GM10248 (cell line): ENCODE results near the gene SNCB.

ENCODE experiments used
- CTCF ChIA-PET: fragments of 300-600 bp; sonication (Branson Sonifier 250); formaldehyde crosslinking; extraction: SDS; loops from one replicate; lab custom pipeline; 2021; ENCODE audit warnings: antibody characterized with exemption; lab: Yijun Ruan, JAX
- POLR2A ChIA-PET: fragments of 350-650 bp; sonication (Branson Sonifier 250); formaldehyde crosslinking; extraction: SDS; loops from one replicate; lab custom pipeline; 2020; ENCODE audit warnings: antibody characterized with exemption; lab: Yijun Ruan, JAX
- DNase-seq: peaks from one replicate; pipeline ENCODE4 v3.0.0; 2012; ENCODE audit errors: extremely low spot score
- CTCF ChIP-seq: IDR thresholded peaks from 2 replicates; pipeline ENCODE4 v1.5.1; 2012; ENCODE audit warnings: mild to moderate bottlenecking, low read depth; ENCODE audit errors: extremely low read depth, missing control alignments, control extremely low read depth

Gene SNCB

DNA sequence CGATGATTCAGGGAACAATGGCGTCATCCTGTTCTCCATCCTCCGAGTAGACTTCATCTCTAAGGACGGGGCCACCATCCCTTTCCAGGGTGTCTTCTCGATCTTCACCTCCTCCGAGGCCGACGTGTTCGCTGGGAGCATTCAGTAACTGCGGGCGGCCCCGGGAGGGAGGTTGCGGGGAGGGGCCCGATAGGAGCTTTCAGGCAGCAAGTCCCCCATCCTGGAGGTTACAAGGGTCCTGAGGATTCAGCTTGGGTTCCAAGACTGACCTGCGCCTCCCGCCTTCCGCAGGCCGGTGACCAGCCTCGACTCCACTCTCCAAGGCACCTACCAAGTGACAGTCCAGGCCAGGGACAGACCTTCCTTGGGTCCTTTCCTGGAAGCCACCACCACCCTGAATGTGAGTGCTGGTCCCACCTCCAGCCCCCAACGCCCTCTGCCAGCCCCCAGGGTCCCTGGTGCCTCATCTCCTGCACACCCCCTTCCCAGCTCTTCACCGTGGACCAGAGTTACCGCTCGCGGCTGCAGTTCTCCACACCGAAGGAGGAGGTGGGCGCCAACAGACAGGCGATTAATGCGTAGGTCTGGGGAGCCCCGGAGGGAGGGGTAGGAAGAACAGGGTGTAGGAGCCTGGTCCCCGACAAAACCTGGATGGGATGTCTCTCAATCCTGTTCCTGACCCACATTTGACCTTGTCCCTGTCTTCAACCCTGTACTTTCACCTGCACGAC is 41.1 kb downstream of the SNCB start:
- ChIA-PET CTCF (no interaction called here), POLR2A (no interaction called here)
- DNase-seq: no peak
- TF ChIP-seq CTCF: no peak

DNA sequence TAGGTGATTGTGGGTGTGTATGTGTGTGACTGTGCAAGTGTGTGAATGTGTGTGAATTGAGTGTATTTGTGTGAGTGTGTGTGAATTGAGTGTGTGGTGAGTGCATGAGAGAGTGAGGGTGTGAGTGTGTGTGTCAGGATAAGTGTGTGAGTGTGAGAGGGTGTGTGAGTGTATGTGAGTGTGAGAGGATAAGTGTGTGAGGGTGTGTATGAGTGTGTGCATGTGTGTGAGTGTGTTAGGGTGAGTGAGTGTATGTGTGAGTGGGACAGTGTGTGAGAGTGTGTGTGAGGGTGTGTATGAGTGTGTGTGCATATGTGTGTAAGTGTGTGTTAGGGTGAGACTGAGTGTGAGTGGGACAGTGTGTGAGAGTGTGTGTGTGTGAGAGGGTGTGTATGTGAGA is 42.0 kb downstream of the SNCB start:
- CTCF ChIA-PET: interaction anchor here (1.1 to 1.7 kb wide), 3 partner anchors 10 to 171 kb away, joined by 3 to 5 read pairs (median 3); no protein-coding TSS in a partner anchor
- TF ChIP-seq CTCF: no peak
- POLR2A ChIA-PET: no interaction called here
- no peak for DNase-seq

DNA sequence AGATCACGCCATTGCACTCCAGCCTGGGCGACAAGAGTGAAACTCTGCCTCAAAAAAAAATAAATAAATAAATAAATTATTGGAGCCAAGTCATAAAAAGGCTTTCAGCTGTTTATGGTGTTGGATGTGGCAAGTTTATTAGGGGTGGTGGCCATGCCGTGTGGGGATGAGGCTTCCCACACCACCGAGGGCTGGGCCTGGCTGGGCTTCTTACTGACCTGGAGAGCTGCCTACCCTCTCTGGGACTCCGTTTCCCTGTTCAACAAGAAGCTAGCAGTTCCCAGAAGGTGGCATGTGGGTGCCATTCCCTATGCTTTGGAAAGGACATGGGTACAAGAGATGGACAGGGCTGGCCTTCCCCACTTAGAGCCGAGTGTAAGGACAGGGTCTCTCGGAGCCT is 42.9 kb downstream of the SNCB start:
- ChIA-PET POLR2A (no interaction called here), CTCF (interaction anchor here (1.1 to 1.7 kb wide), 3 partner anchors 9 to 170 kb away, joined by 3 to 5 read pairs (median 3); no protein-coding TSS in a partner anchor)
- no peak for TF ChIP-seq CTCF
- no peak for DNase-seq

GRCh38 chr5:176583076-176583475 is 47.3 kb downstream of the SNCB start:
- ChIA-PET POLR2A (no interaction called here), CTCF (interaction anchor here (1.8 kb wide), 1 partner anchor 9 kb away, joined by 10 read pairs; no protein-coding TSS in a partner anchor)

DNA sequence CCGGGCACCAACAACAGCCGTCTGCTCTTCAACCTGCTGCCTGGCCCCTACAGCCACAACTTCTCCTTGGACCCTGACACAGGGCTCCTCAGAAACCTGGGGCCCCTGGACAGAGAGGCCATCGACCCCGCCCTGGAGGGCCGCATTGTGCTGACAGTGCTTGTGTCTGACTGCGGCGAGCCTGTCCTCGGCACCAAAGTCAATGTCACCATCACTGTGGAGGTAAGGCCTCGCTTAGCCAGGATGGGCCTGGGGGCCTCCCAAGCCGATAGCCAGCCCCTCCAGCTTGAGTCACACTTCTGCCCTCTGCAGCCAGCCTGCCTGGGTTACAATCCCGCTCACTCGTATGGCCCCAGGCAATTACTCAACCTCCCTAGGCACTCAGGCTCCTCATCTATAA is 49.0 kb downstream of the SNCB start:
- POLR2A ChIA-PET: no interaction called here
- CTCF ChIA-PET: no interaction called here

More at GRCh38 chr5:176583076-176583475, 47.3 kb downstream of the SNCB start:
- TF ChIP-seq CTCF: no peak
- DNase-seq: no peak

DNA sequence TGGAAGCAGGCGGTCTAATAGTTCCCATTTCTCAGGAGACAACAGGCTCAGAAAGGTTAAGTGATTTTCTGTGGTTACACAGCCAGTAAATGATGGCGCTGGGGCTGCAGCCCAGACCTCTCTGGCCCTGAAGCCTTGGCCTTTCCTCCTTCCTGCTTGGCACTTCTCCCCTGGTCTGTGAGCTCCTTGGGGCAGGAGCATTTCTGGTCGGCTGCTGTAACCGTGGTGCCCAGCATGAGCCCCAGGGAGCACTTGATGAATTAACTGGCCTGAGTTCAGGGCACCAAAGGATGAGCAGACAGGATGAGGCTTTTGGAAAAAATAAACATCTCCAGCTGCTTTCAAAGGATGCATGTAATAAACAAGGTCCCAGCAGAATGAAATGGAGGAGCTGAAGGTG is 51.0 kb downstream of the SNCB start:
- no peak for DNase-seq
- no peak for TF ChIP-seq CTCF
- ChIA-PET POLR2A (no interaction called here), CTCF (interaction anchor here (0.8 to 2.5 kb wide), 4 partner anchors 9 to 164 kb away, joined by 4 to 13 read pairs (median 4); partner anchors contain the start of gene CLTB)

More for the DNA sequence above, 49.0 kb downstream of the SNCB start:
- no peak for DNase-seq
- no peak for TF ChIP-seq CTCF
